WTC11 (cell line): ENCODE measurements around the gene GATA6.

Source experiments
- ATF2 ChIP-seq: sonication (generic); formaldehyde crosslinking; IDR thresholded peaks from 2 replicates; pipeline ENCODE4 v1.8.1; 2022; ENCODE audit warnings: low read depth, missing genetic modification reagents, borderline replicate concordance
- CTCF ChIP-seq: fragments of 200-600 bp; IDR thresholded peaks from 2 replicates; pipeline ENCODE4 v1.8.0; 2022; ENCODE audit warnings: antibody characterized with exemption
- ZNF317 ChIP-seq: sonication (generic); formaldehyde crosslinking; IDR thresholded peaks from 2 replicates; pipeline ENCODE4 v1.8.1; 2023; ENCODE audit warnings: low read depth, mild to moderate bottlenecking, moderate library complexity, missing genetic modification reagents, borderline replicate concordance

DNA sequence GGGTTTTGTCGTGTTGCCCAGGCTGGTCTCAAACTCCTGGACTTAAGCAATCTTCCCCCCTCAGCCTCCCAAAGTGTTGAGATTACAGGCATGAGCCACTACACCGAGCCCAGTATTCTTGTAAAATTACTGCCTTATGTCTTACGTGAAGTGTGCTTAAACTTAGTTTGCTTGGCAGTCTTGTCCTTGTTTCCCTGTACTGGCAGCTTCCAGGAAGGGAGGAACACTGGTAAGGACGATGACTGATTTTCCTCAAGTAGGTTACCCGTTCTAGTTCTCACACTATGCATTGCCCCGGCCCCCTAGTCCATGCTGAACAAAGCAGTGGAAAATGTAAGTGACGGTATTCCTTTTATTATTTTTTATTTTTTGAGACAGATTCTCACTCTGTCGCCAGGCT is 19.7 kb upstream of the GATA6 start:
- TF ChIP-seq ZNF317 (CRISPR knock-in tag) (no peak), CTCF (no peak), ATF2 (CRISPR knock-in tag) (no peak)
